Measurements from ENCODE around the gene TMEM132E. TPM values are rescaled to one million over a fixed set of nuclear protein-coding genes. Genes with fewer than 3 reads are reported as not detected.
"Not testable (repeated sequence)": the region's sequence is repeated elsewhere in the genome, so short reads cannot be mapped to it uniquely, and the experiment has no call there.

Gene TMEM132E
- total and polyA plus RNA-seq, 10 of the 15 experiments (the other 5 are each of a cell fraction or from before 2014, with no cell fraction given): not detected

DNA sequence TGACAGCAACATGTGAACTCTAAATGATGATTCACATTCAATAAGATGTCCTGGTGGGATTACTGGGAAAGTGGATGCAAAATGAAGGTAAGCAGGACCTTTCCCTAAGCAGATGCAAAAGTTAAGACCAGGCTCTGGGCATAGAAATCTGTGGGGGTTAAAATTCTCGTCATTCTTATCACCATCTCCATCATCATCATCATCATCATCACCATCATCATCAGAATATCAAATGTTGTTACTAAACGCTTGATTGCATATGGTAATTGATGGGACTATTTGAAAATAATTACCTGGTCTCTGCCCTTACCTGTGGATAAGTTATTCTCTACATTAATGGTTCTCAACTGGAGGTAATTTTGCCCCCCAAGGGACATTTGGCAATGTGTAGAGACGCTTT is 41.9 kb upstream of the TMEM132E start (continued):
- TF ChIP-seq PML (IDR thresholded peaks at IDR 0.05; ENCODE audit: low read length): no peak
- TF ChIP-seq, protein P1, sequence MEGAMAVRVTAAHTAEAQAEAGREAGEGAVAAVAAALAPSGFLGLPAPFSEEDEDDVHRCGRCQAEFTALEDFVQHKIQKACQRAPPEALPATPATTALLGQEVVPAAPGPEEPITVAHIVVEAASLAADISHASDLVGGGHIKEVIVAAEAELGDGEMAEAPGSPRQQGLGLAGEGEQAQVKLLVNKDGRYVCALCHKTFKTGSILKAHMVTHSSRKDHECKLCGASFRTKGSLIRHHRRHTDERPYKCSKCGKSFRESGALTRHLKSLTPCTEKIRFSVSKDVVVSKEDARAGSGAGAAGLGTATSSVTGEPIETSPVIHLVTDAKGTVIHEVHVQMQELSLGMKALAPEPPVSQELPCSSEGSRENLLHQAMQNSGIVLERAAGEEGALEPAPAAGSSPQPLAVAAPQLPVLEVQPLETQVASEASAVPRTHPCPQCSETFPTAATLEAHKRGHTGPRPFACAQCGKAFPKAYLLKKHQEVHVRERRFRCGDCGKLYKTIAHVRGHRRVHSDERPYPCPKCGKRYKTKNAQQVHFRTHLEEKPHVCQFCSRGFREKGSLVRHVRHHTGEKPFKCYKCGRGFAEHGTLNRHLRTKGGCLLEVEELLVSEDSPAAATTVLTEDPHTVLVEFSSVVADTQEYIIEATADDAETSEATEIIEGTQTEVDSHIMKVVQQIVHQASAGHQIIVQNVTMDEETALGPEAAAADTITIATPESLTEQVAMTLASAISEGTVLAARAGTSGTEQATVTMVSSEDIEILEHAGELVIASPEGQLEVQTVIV (IDR thresholded peaks at IDR 0.05; ENCODE audit: borderline replicate concordance, partially characterized antibody): no peak
- TF ChIP-seq ZNF622 (IDR thresholded peaks at IDR 0.05): no peak
- TF ChIP-seq BCLAF1 (IDR thresholded peaks at IDR 0.05): no peak
- TF ChIP-seq, protein P2, sequence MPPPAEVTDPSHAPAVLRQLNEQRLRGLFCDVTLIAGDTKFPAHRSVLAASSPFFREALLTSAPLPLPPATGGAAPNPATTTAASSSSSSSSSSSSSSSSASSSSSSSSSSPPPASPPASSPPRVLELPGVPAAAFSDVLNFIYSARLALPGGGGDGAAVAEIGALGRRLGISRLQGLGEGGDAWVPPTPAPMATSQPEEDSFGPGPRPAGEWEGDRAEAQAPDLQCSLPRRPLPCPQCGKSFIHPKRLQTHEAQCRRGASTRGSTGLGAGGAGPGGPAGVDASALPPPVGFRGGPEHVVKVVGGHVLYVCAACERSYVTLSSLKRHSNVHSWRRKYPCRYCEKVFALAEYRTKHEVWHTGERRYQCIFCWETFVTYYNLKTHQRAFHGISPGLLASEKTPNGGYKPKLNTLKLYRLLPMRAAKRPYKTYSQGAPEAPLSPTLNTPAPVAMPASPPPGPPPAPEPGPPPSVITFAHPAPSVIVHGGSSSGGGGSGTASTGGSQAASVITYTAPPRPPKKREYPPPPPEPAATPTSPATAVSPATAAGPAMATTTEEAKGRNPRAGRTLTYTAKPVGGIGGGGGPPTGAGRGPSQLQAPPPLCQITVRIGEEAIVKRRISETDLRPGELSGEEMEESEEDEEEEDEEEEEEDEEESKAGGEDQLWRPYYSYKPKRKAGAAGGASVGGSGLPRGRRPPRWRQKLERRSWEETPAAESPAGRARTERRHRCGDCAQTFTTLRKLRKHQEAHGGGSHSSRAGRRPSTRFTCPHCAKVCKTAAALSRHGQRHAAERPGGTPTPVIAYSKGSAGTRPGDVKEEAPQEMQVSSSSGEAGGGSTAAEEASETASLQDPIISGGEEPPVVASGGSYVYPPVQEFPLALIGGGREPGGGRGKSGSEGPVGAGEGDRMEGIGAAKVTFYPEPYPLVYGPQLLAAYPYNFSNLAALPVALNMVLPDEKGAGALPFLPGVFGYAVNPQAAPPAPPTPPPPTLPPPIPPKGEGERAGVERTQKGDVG (CRISPR knock-in tag; IDR thresholded peaks at IDR 0.05): no peak
- TF ChIP-seq KDM1A (IDR thresholded peaks at IDR 0.05; ENCODE audit: borderline replicate concordance): no peak
- TF ChIP-seq TAF1 (IDR thresholded peaks at IDR 0.05; ENCODE audit: borderline replicate concordance, low read depth, low read length): no peak
- no peak for TF ChIP-seq RFX5 (IDR thresholded peaks at IDR 0.05; ENCODE audit: low read depth, low read length)
- no peak for TF ChIP-seq ESRRA (IDR thresholded peaks at IDR 0.05; ENCODE audit: low read length)
- TF ChIP-seq, protein P3, sequence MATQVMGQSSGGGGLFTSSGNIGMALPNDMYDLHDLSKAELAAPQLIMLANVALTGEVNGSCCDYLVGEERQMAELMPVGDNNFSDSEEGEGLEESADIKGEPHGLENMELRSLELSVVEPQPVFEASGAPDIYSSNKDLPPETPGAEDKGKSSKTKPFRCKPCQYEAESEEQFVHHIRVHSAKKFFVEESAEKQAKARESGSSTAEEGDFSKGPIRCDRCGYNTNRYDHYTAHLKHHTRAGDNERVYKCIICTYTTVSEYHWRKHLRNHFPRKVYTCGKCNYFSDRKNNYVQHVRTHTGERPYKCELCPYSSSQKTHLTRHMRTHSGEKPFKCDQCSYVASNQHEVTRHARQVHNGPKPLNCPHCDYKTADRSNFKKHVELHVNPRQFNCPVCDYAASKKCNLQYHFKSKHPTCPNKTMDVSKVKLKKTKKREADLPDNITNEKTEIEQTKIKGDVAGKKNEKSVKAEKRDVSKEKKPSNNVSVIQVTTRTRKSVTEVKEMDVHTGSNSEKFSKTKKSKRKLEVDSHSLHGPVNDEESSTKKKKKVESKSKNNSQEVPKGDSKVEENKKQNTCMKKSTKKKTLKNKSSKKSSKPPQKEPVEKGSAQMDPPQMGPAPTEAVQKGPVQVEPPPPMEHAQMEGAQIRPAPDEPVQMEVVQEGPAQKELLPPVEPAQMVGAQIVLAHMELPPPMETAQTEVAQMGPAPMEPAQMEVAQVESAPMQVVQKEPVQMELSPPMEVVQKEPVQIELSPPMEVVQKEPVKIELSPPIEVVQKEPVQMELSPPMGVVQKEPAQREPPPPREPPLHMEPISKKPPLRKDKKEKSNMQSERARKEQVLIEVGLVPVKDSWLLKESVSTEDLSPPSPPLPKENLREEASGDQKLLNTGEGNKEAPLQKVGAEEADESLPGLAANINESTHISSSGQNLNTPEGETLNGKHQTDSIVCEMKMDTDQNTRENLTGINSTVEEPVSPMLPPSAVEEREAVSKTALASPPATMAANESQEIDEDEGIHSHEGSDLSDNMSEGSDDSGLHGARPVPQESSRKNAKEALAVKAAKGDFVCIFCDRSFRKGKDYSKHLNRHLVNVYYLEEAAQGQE (IDR thresholded peaks at IDR 0.05; ENCODE audit: low read depth, low read length): no peak

GRCh38 chr17:34538582-34538981 is 40.8 kb upstream of the TMEM132E start:
- H4K20me1 ChIP-seq (ENCODE audit: control insufficient read depth, insufficient read depth); POLR2A ChIA-PET; H3K9me3 ChIP-seq (replicated peaks; ENCODE audit: control insufficient read depth, insufficient read depth, low read length); H3K9ac ChIP-seq (ENCODE audit: control insufficient read depth, insufficient read depth, low read length); BruUV-seq (replicated peaks); CTCF ChIA-PET; ATAC-seq; in situ Hi-C loops (cut with MboI); H3K27me3 ChIP-seq (replicated peaks in 1 of 2; ENCODE audit: control insufficient read depth in 2 of 2, insufficient read depth in 2 of 2, low read length in 1 of 2); H3K36me3 ChIP-seq (ENCODE audit: control insufficient read depth in 2 of 2, insufficient read depth in 2 of 2, low read length in 1 of 2); H3K79me2 ChIP-seq (ENCODE audit: control insufficient read depth, insufficient read depth, low read length); H3K4me1 ChIP-seq (ENCODE audit: control insufficient read depth, insufficient read depth, low read length); intact Hi-C loops (cut with micrococcal nuclease; ENCODE audit: unreplicated experiment); DNase-seq (ENCODE audit: low read depth, low spot score); SMC1A ChIA-PET (ENCODE audit: uncharacterized antibody, unreplicated experiment); FAIRE-seq; H2AFZ ChIP-seq (ENCODE audit: control insufficient read depth, low read depth, low read length); H3K27ac ChIP-seq (ENCODE audit: control insufficient read depth, insufficient read depth); RAD21 ChIA-PET (ENCODE audit: unreplicated experiment); H3K4me3 ChIP-seq; H3K4me2 ChIP-seq (ENCODE audit: control insufficient read depth, insufficient read depth): not testable (repeated sequence)
- 22% methylated on average over 2 of the region's 2 CpGs for WGBS (ENCODE audit: insufficient coverage, insufficient replicate concordance, low lambda C conversion rate, missing lambda C conversion rate)

Measured in GM12878 (cell line).